Measurements from ENCODE around the gene HNRNPC.
"Not testable (repeated sequence)": the region's sequence is repeated elsewhere in the genome, so short reads cannot be mapped to it uniquely, and the experiment has no call there.

Gene HNRNPC

GRCh38 chr14:21248338-21248737 lies 20.9 kb downstream of the HNRNPC start:
- DNase-seq (ENCODE audit: low read depth in 2 of 2, low spot score in 1 of 2): no peak

GRCh38 chr14:21245813-21246212 lies 23.4 kb downstream of the HNRNPC start:
- DNase-seq (ENCODE audit: low read depth in 2 of 2, low spot score in 1 of 2): no peak

GRCh38 chr14:21244544-21244943 lies 24.7 kb downstream of the HNRNPC start:
- DNase-seq (ENCODE audit: low read depth in 2 of 2, low spot score in 1 of 2): no peak

- no peak for DNase-seq (ENCODE audit: low read depth in 2 of 2, low spot score in 1 of 2)
These were observed 27.9 kb downstream of the HNRNPC start for GRCh38 chr14:21241218-21241819.

GRCh38 chr14:21240417-21240816 lies 28.8 kb downstream of the HNRNPC start:
- no peak for DNase-seq (ENCODE audit: low read depth in 2 of 2, low spot score in 1 of 2)

GRCh38 chr14:21238823-21239518 lies 30.3 kb downstream of the HNRNPC start:
- DNase-seq (ENCODE audit: low read depth in 2 of 2, low spot score in 1 of 2): no peak

- no peak for DNase-seq (ENCODE audit: low read depth in 2 of 2, low spot score in 1 of 2)
These were observed 32.1 kb downstream of the HNRNPC start for GRCh38 chr14:21236948-21237797.

GRCh38 chr14:21234112-21234511 lies 35.1 kb downstream of the HNRNPC start:
- DNase-seq (ENCODE audit: low read depth in 2 of 2, low spot score in 1 of 2): no peak

GRCh38 chr14:21233457-21234076 lies 35.7 kb downstream of the HNRNPC start:
- DNase-seq (ENCODE audit: low read depth in 2 of 2, low spot score in 1 of 2): no peak

- no peak for DNase-seq (ENCODE audit: low read depth in 2 of 2, low spot score in 1 of 2)
These were observed 38.1 kb downstream of the HNRNPC start for GRCh38 chr14:21231020-21231652.

GRCh38 chr14:21229821-21230220 lies 39.4 kb downstream of the HNRNPC start:
- DNase-seq (ENCODE audit: low read depth in 2 of 2, low spot score in 1 of 2): no peak

- no peak for DNase-seq (ENCODE audit: low read depth in 2 of 2, low spot score in 1 of 2)
These were observed 41.3 kb downstream of the HNRNPC start for GRCh38 chr14:21227981-21228380.

GRCh38 chr14:21227150-21227549 lies 42.1 kb downstream of the HNRNPC start:
- no peak for DNase-seq (ENCODE audit: low read depth in 2 of 2, low spot score in 1 of 2)

GRCh38 chr14:21226467-21226866 lies 42.8 kb downstream of the HNRNPC start:
- DNase-seq (ENCODE audit: low read depth in 2 of 2, low spot score in 1 of 2): no peak

- DNase-seq (ENCODE audit: low read depth in 2 of 2, low spot score in 1 of 2): not testable (repeated sequence)
These were observed 44.1 kb downstream of the HNRNPC start for GRCh38 chr14:21225164-21225563.

- no peak for DNase-seq (ENCODE audit: low read depth in 2 of 2, low spot score in 1 of 2)
These were observed 48.3 kb downstream of the HNRNPC start for GRCh38 chr14:21220874-21221477.

GRCh38 chr14:21219561-21220111 lies 49.6 kb downstream of the HNRNPC start:
- no peak for DNase-seq (ENCODE audit: low read depth in 2 of 2, low spot score in 1 of 2)

GRCh38 chr14:21219120-21219519 lies 50.1 kb downstream of the HNRNPC start:
- DNase-seq (ENCODE audit: low read depth in 2 of 2, low spot score in 1 of 2): no peak

GRCh38 chr14:21215879-21216251 lies 53.4 kb downstream of the HNRNPC start:
- DNase-seq (ENCODE audit: low read depth in 2 of 2, low spot score in 1 of 2): no peak

- DNase-seq (ENCODE audit: low read depth in 2 of 2, low spot score in 1 of 2): no peak
These were observed 53.9 kb downstream of the HNRNPC start for GRCh38 chr14:21215130-21215878.

Measured in stimulated activated CD8-positive, alpha-beta memory T cell treated with anti-CD3 and anti-CD28 coated beads, Interleukin-4, amount 100 ng/mL, for 4 hours (primary cell).